ENCODE measurements around the gene OR2C3. TPM values are rescaled to one million over a fixed set of nuclear protein-coding genes. Genes with fewer than 3 reads are reported as not detected.
A peak's percentile ranks its signal among the peaks of the same experiment; 100 is the strongest.
"Not testable (repeated sequence)": the region's sequence is repeated elsewhere in the genome, so short reads cannot be mapped to it uniquely, and the experiment has no call there.

OR2C3 gene
- total and polyA plus RNA-seq, 8 donors: 0.03 to 0.09 (median 0.04) TPM; not detected in 2

DNA sequence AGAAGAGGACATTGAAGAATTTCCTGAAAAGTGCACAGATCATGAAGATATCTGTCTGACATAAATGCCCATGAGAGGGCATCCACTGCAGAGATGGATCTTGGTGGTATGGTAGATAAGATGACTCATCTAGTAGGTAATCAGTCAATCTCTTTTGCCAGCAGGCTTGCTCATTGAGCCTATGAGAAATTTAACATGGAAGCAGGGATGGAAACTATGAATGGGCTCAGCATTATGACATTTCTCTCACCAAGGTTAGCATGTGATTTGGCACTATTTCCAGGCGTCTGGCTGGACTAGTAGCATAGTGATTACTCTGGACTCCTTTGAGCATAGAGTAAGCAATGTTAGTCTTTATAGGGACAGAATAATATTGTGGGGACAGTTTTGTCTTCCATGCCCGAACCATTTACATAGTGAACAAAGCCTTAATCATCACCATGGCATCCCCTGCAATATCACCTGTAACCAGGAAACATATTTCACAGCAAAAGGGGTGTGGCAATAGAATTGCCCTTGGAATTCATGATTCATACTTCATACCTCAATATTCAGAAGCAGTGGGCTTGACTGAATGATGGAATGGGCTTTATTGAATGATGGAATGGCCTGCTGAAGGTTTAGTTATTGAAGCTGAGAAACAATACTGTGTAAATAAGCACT is 7.3 kb downstream of the OR2C3 start:
- Histone ChIP-seq H3K27ac (no peak overlapping the region), H3K4me1 (no peaks in the 10 kb centered on the region), H3K9me3 (no peaks in the 10 kb centered on the region), H3K27me3 (peaks cover 0 to 17% of the 10 kb centered on the region in 2 donors), H3K36me3 (no peaks in the 10 kb centered on the region), H3K4me3 (no peak overlapping the region)
- no peak for ATAC-seq
- no peak for TF ChIP-seq CTCF (IDR thresholded peaks at IDR 0.05)
- intact Hi-C loops (cut with DNase I): no loop called here
- DNase-seq: no peak

- ATAC-seq; H3K27ac ChIP-seq; DNase-seq; H3K4me3 ChIP-seq; H3K36me3 ChIP-seq; H3K4me1 ChIP-seq; intact Hi-C loops (cut with DNase I); H3K9me3 ChIP-seq: not testable (repeated sequence)
- H3K27me3 ChIP-seq: peaks cover 0 to 19% of the 10 kb centered on the region in 2 donors
Observed at GRCh38 chr1:247521886-247522285, 14.4 kb downstream of the OR2C3 start.

DNA sequence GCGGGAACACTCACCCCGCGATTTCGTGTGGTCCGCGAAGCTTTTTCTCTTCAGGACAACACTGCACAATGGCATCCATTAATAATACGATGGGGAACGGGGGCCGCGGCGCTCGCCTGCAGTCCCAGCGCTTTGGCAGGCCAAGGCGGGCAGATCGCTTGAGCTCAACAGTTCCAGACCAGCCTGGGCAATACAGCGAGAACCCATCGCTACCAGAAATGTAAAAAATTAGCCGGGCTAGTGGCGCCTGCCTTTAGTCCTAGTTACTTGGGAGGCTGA is 17.7 kb downstream of the OR2C3 start:
- H3K27ac ChIP-seq: no peak overlapping the region
- peaks cover 0 to 19% of the 10 kb centered on the region in 2 donors for H3K27me3 ChIP-seq
- no peaks in the 10 kb centered on the region for H3K4me1 ChIP-seq
- no peak for DNase-seq
- H3K4me3 ChIP-seq: peak overlapping the region in 1 of 2 donors; percentile 6
- H3K36me3 ChIP-seq: no peaks in the 10 kb centered on the region
- no peak for TF ChIP-seq CTCF (IDR thresholded peaks at IDR 0.05)
- no peak for ATAC-seq
- peaks cover 0 to 5% of the 10 kb centered on the region in 2 donors for H3K9me3 ChIP-seq
- intact Hi-C loops (cut with DNase I): no loop called here

- H3K9me3 ChIP-seq: peaks cover 0 to 5% of the 10 kb centered on the region in 2 donors
- H3K27me3 ChIP-seq: peaks cover 0 to 19% of the 10 kb centered on the region in 2 donors
- peak; percentile 25 for ATAC-seq
- peak in 2 of 4 donors; percentile 36 to 84 for DNase-seq
- no peak for TF ChIP-seq CTCF (IDR thresholded peaks at IDR 0.05)
- peak overlapping the region in 1 of 2 donors; percentile 6 for H3K4me3 ChIP-seq
- H3K36me3 ChIP-seq: no peaks in the 10 kb centered on the region
- H3K27ac ChIP-seq: no peak overlapping the region
- H3K4me1 ChIP-seq: no peaks in the 10 kb centered on the region
- intact Hi-C loops (cut with DNase I): no loop called here
Observed at GRCh38 chr1:247517795-247518612, 18.2 kb downstream of the OR2C3 start.

- Histone ChIP-seq H3K4me3 (no peak overlapping the region), H3K27ac (no peak overlapping the region), H3K27me3 (no peaks in the 10 kb centered on the region), H3K9me3 (no peaks in the 10 kb centered on the region), H3K36me3 (no peaks in the 10 kb centered on the region), H3K4me1 (no peaks in the 10 kb centered on the region)
- no peak for TF ChIP-seq CTCF (IDR thresholded peaks at IDR 0.05)
- ATAC-seq (no peak), DNase-seq (no peak)
- intact Hi-C loops (cut with DNase I): no loop called here
Observed at GRCh38 chr1:247506831-247507230, 29.4 kb downstream of the OR2C3 start.
